ENCODE data around the gene ZNF174. TPM values are rescaled to one million over a fixed set of nuclear protein-coding genes. Genes with fewer than 3 reads are reported as not detected.

Gene ZNF174
- total RNA-seq = 9.2 and 11.1 TPM in 2 replicates

- peak within 1 kb of the TSS; percentile 76 for H3K27ac Mint-ChIP-seq
- no peaks in the 10 kb centered on the region for H3K27me3 Mint-ChIP-seq (ENCODE audit: low read depth)
- DNase-seq (ENCODE audit: low spot score) = peak; percentile 99
- peak within 1 kb of the TSS; percentile 91 for H3K4me3 Mint-ChIP-seq (ENCODE audit: low read depth)
- H3K36me3 Mint-ChIP-seq (ENCODE audit: low read depth) = peaks cover 80% of the 10 kb centered on the region
- H3K4me1 Mint-ChIP-seq (ENCODE audit: low read depth) = peaks cover 18% of the 10 kb centered on the region
- intact Hi-C loops (cut with micrococcal nuclease) = loop anchor here (1.0 to 2.0 kb wide), 7 partner anchors 42 to 166 kb away; partner anchors contain the start of genes CLUAP1, NAA60, TIGD7 and ZNF200
- peaks cover 70% of the 10 kb centered on the region for H3K9me3 Mint-ChIP-seq
Measured at GRCh38 chr16:3400779-3401688, at the start of gene ZNF174, which contains the start of gene ZSCAN32. Gene ZNF174, plus strand, starts transcription at chr16:3401215. Its CDS starts 790 bp downstream, at chr16:3402005. Gene ZSCAN32, minus strand, starts transcription at chr16:3401004. Its CDS starts 3,447 bp downstream, at chr16:3397557.

GRCh38 chr16:3355589-3355988 lies 45.4 kb upstream of the ZNF174 start, which contains the start of gene OR2C1:
Gene OR2C1, plus strand, starts transcription at chr16:3355889. Its CDS starts 52 bp downstream, at chr16:3355941.
- no peaks in the 10 kb centered on the region for H3K27me3 Mint-ChIP-seq (ENCODE audit: low read depth)
- H3K36me3 Mint-ChIP-seq (ENCODE audit: low read depth) = no peaks in the 10 kb centered on the region
- no peak for DNase-seq (ENCODE audit: low spot score)
- H3K4me3 Mint-ChIP-seq (ENCODE audit: low read depth) = no peak within 1 kb of the TSS
- intact Hi-C loops (cut with micrococcal nuclease) = no loop called here
- H3K9me3 Mint-ChIP-seq = peaks cover 38% of the 10 kb centered on the region
- no peak within 1 kb of the TSS for H3K27ac Mint-ChIP-seq
- no peaks in the 10 kb centered on the region for H3K4me1 Mint-ChIP-seq (ENCODE audit: low read depth)

GRCh38 chr16:3356118-3356517 lies 44.9 kb upstream of the ZNF174 start:
- no peaks in the 10 kb centered on the region for H3K4me1 Mint-ChIP-seq (ENCODE audit: low read depth)
- no peaks in the 10 kb centered on the region for H3K36me3 Mint-ChIP-seq (ENCODE audit: low read depth)
- no peak overlapping the region for H3K4me3 Mint-ChIP-seq (ENCODE audit: low read depth)
- H3K27ac Mint-ChIP-seq = no peak overlapping the region
- no peak for DNase-seq (ENCODE audit: low spot score)
- intact Hi-C loops (cut with micrococcal nuclease) = no loop called here
- peaks cover 36% of the 10 kb centered on the region for H3K9me3 Mint-ChIP-seq
- H3K27me3 Mint-ChIP-seq (ENCODE audit: low read depth) = no peaks in the 10 kb centered on the region

GRCh38 chr16:3358871-3359270 lies 42.1 kb upstream of the ZNF174 start:
- H3K9me3 Mint-ChIP-seq = peaks cover 41% of the 10 kb centered on the region
- H3K27ac Mint-ChIP-seq = no peak overlapping the region
- no peaks in the 10 kb centered on the region for H3K36me3 Mint-ChIP-seq (ENCODE audit: low read depth)
- no peak overlapping the region for H3K4me3 Mint-ChIP-seq (ENCODE audit: low read depth)
- no peak for DNase-seq (ENCODE audit: low spot score)
- H3K27me3 Mint-ChIP-seq (ENCODE audit: low read depth) = no peaks in the 10 kb centered on the region
- intact Hi-C loops (cut with micrococcal nuclease) = no loop called here
- H3K4me1 Mint-ChIP-seq (ENCODE audit: low read depth) = no peaks in the 10 kb centered on the region

- Mint-ChIP-seq H3K36me3 (ENCODE audit: low read depth) (peaks cover 15% of the 10 kb centered on the region), H3K9me3 (peaks cover 39% of the 10 kb centered on the region), H3K27me3 (ENCODE audit: low read depth) (no peaks in the 10 kb centered on the region), H3K4me1 (ENCODE audit: low read depth) (no peaks in the 10 kb centered on the region), H3K4me3 (ENCODE audit: low read depth) (no peak overlapping the region), H3K27ac (no peak overlapping the region)
- no peak for DNase-seq (ENCODE audit: low spot score)
- intact Hi-C loops (cut with micrococcal nuclease) = loop anchor here (10.0 kb wide), 1 partner anchor 62 kb away; no protein-coding TSS in a partner anchor
Measured at GRCh38 chr16:3362931-3363330, 38.1 kb upstream of the ZNF174 start.

- intact Hi-C loops (cut with micrococcal nuclease) = loop anchor here (10.0 kb wide), 1 partner anchor 61 kb away; no protein-coding TSS in a partner anchor
- Mint-ChIP-seq H3K4me3 (ENCODE audit: low read depth) (no peak overlapping the region), H3K9me3 (peaks cover 37% of the 10 kb centered on the region), H3K4me1 (ENCODE audit: low read depth) (no peaks in the 10 kb centered on the region), H3K36me3 (ENCODE audit: low read depth) (peaks cover 15% of the 10 kb centered on the region), H3K27me3 (ENCODE audit: low read depth) (no peaks in the 10 kb centered on the region), H3K27ac (no peak overlapping the region)
- DNase-seq (ENCODE audit: low spot score) = no peak
Measured at GRCh38 chr16:3363793-3364192, 37.2 kb upstream of the ZNF174 start.

- Mint-ChIP-seq H3K27me3 (ENCODE audit: low read depth) (no peaks in the 10 kb centered on the region), H3K4me3 (ENCODE audit: low read depth) (peak overlapping the region; percentile 56), H3K27ac (peak overlapping the region; percentile 31), H3K4me1 (ENCODE audit: low read depth) (no peaks in the 10 kb centered on the region), H3K36me3 (ENCODE audit: low read depth) (peaks cover 15% of the 10 kb centered on the region), H3K9me3 (peaks cover 34% of the 10 kb centered on the region)
- intact Hi-C loops (cut with micrococcal nuclease) = loop anchor here (10.0 kb wide), 1 partner anchor 60 kb away; no protein-coding TSS in a partner anchor
- peak; percentile 70 for DNase-seq (ENCODE audit: low spot score)
Measured at GRCh38 chr16:3364774-3365427, 36.1 kb upstream of the ZNF174 start.

DNA sequence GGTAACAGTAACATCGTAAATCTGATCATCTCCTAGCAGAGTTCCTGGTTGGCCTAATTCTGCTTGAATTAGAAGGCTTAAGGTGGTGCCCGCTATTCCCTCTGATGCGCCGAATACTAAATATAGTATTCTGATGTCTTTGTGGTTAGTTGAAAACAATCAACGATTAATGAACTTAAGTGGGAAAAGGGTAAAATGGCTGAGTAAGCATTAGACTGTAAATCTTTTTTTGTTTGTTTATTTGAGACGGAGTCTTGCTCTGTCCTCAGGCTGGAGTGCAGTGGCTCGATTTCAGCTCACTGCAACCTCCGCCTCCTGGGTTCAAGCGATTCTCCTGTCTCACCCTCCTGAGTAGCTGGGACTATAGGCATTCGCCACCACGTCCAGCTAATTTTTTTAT lies 31.9 kb upstream of the ZNF174 start:
- Mint-ChIP-seq H3K27me3 (ENCODE audit: low read depth) (no peaks in the 10 kb centered on the region), H3K9me3 (peaks cover 28% of the 10 kb centered on the region), H3K4me3 (ENCODE audit: low read depth) (no peak overlapping the region), H3K36me3 (ENCODE audit: low read depth) (peaks cover 15% of the 10 kb centered on the region), H3K27ac (no peak overlapping the region), H3K4me1 (ENCODE audit: low read depth) (no peaks in the 10 kb centered on the region)
- intact Hi-C loops (cut with micrococcal nuclease) = loop anchor here (10.0 kb wide), 1 partner anchor 56 kb away; no protein-coding TSS in a partner anchor
- no peak for DNase-seq (ENCODE audit: low spot score)

DNA sequence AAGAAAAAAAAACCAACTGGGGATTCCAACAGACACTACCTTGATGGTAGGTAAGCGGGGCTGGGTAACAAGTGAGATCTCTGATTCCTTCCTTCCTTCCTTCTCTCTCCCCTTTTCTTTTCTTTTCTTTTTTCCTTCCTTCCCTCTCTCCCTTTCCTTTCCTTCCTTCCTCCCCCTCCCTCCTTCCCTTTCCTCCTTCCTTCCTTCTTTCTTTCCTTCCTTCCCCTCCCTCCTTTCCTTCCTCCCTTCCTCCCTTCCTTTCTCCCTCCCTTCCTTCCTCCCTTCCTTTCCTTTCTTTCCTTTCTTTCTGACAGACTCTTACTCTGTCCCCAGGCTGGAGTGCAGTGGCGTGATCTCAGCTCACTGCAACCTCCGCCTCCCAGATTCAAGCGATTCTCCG lies 25.3 kb upstream of the ZNF174 start:
- peaks cover 8% of the 10 kb centered on the region for H3K36me3 Mint-ChIP-seq (ENCODE audit: low read depth)
- no peaks in the 10 kb centered on the region for H3K27me3 Mint-ChIP-seq (ENCODE audit: low read depth)
- intact Hi-C loops (cut with micrococcal nuclease) = no loop called here
- no peak for DNase-seq (ENCODE audit: low spot score)
- peaks cover 66% of the 10 kb centered on the region for H3K9me3 Mint-ChIP-seq
- H3K27ac Mint-ChIP-seq = no peak overlapping the region
- H3K4me1 Mint-ChIP-seq (ENCODE audit: low read depth) = no peaks in the 10 kb centered on the region
- no peak overlapping the region for H3K4me3 Mint-ChIP-seq (ENCODE audit: low read depth)

GRCh38 chr16:3377917-3378316 lies 23.1 kb upstream of the ZNF174 start:
- DNase-seq (ENCODE audit: low spot score) = no peak
- Mint-ChIP-seq H3K4me1 (ENCODE audit: low read depth) (no peaks in the 10 kb centered on the region), H3K27ac (no peak overlapping the region), H3K9me3 (peaks cover 88% of the 10 kb centered on the region), H3K4me3 (ENCODE audit: low read depth) (no peak overlapping the region), H3K36me3 (ENCODE audit: low read depth) (peaks cover 30% of the 10 kb centered on the region), H3K27me3 (ENCODE audit: low read depth) (no peaks in the 10 kb centered on the region)
- intact Hi-C loops (cut with micrococcal nuclease) = no loop called here

- Mint-ChIP-seq H3K4me1 (ENCODE audit: low read depth) (no peaks in the 10 kb centered on the region), H3K27ac (no peak overlapping the region), H3K4me3 (ENCODE audit: low read depth) (no peak overlapping the region), H3K9me3 (peaks cover 84% of the 10 kb centered on the region), H3K36me3 (ENCODE audit: low read depth) (peaks cover 80% of the 10 kb centered on the region), H3K27me3 (ENCODE audit: low read depth) (no peaks in the 10 kb centered on the region)
- intact Hi-C loops (cut with micrococcal nuclease) = no loop called here
- no peak for DNase-seq (ENCODE audit: low spot score)
Measured at GRCh38 chr16:3383045-3383448, 18.0 kb upstream of the ZNF174 start.

DNA sequence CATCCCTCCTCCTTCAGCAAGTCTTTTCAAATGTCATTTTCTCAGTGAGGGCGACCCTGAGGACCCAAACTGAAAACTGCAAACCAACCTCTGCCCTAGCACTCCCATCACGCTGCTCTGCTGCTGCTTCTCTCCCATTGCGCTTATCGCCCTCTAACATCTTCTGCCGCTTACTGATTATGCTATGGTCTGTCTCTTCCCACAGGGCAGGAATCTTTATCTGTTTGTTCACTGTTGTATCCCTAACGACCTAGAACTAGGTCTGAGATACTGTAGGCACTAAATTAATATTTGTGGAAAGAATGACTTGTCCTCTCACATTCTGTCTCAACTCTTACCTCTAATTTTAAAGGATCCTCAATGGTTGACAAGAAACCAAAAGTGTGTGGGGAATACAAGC lies 12.7 kb upstream of the ZNF174 start:
- H3K27me3 Mint-ChIP-seq (ENCODE audit: low read depth) = no peaks in the 10 kb centered on the region
- DNase-seq (ENCODE audit: low spot score) = no peak
- H3K36me3 Mint-ChIP-seq (ENCODE audit: low read depth) = peaks cover 94% of the 10 kb centered on the region
- H3K4me1 Mint-ChIP-seq (ENCODE audit: low read depth) = no peaks in the 10 kb centered on the region
- no peak overlapping the region for H3K27ac Mint-ChIP-seq
- intact Hi-C loops (cut with micrococcal nuclease) = no loop called here
- no peak overlapping the region for H3K4me3 Mint-ChIP-seq (ENCODE audit: low read depth)
- peaks cover 71% of the 10 kb centered on the region for H3K9me3 Mint-ChIP-seq

Data from activated T-helper 2 cell treated with anti-CD3 and anti-CD28 coated beads, Interferon-gamma antibody, Interleukin-2, Interleukin-4, amounts not matched to agents 10 μg/mL and 5 μg/mL and 100 μg/mL, durations not matched to agents 14 hours and 24 hours and 36 hours (primary cell).